HG02759 (cell line): ENCODE data around the gene CLSTN2.

Experiments used
- ATAC-seq: cut with Tn5 transposase; IDR thresholded peaks from one replicate; pipeline ENCODE4 v1.9.1; 2021; ENCODE audit warnings: mild to moderate bottlenecking, moderate library complexity; ENCODE audit not compliant: unreplicated experiment

CLSTN2 gene

GRCh38 chr3:140572334-140572733 is 637.3 kb downstream of the CLSTN2 start:
- no peak for ATAC-seq

DNA sequence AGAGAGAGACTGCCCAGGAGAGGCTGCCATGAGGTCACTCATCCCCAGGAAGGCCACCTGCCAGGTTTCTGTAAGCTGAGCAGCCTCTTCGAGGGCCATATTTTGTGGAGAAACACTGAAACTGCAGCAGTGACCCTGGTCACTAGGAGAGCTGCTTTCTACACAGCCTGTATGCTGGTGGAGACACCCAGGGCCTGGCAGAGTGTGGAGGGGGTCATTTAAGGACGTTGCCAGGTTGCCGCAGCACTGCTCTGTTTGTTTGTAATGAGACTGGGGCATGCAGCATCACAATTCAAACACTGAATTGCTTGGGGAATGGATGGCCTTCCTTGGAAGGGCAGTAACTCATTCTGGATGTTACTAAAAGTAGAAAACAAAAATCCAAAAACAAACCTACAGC is 638.0 kb downstream of the CLSTN2 start:
- ATAC-seq: no peak

GRCh38 chr3:140574375-140574774 is 639.4 kb downstream of the CLSTN2 start:
- no peak for ATAC-seq

DNA sequence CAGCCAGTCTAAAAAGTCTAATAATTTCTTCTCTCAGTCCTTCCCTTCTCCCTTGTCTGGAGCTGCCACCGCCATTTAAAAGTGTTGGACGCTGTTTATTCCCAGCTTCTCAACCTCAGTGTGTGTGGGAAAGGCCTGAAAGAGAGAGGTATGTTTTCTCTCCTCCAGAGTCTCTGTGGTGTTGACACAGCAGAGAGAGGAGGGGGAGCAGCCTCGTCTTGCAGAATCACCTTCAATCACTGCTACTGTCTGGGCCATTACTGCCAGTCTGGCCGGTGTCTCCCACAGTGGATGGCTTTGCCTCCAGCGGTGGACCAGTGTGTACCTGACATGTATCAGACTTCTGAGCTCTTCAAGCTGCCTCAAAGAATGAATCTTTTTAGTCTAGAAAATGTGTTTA is 641.5 kb downstream of the CLSTN2 start:
- no peak for ATAC-seq

DNA sequence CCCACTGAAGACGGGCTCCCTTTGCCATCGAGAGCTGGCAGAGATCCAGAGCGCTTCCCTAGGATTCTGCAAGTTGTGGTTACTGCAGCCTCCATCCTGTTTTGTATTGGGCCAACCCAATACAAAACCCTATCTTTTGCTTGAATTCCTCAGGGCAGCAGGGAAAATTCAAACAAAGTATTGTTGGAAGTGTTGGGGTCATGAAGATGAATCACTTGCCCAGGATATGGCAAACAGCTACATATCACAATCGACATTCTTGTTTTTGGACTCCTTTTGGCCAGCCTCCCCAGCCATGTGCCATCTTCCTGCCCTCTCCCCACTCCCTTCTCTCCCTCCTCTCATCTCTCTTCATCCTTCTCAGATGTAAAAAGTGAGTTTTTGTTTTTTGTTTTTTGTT is 642.9 kb downstream of the CLSTN2 start:
- ATAC-seq: no peak

DNA sequence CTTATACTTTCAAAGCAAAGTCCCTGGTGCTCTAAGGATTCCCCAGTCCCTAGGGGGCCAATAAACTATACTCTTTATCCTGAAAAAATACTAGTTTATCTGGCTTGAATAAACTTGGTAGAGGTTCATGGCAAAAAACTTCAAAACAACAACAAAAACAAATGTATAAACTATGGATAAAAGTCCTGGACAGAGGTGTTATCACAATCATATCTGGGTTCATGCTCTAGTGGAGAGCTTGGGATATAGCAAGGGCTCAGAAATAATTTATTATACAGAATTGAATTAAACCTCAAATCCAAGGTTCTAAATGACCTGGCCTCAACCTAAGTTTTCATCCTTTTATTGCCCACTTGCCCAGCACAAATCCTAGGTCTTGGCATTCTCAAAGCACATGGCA is 644.3 kb downstream of the CLSTN2 start:
- ATAC-seq: no peak

GRCh38 chr3:140580746-140581145 is 645.8 kb downstream of the CLSTN2 start:
- no peak for ATAC-seq

GRCh38 chr3:140584549-140584948 is 649.6 kb downstream of the CLSTN2 start:
- no peak for ATAC-seq

DNA sequence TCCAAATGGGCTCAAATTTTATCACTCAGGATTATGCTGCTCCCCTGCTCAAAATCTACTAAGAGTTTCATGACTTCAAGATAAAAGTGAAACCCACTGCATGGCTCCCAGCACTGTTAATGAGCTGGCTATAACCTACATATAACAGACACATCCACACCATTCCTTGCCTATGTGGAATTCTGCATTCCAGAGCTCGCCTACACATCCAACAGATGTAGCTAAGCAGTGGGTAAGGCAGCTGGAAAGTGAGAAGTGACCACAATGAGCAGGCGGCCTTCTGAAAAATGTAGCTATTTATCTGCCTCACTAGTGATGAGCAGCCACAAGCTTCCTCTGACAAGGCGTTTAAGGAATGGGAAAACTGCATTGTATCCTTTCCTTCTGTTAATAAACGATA is 650.8 kb downstream of the CLSTN2 start:
- no peak for ATAC-seq

- no peak for ATAC-seq
These were observed 651.3 kb downstream of the CLSTN2 start for GRCh38 chr3:140586311-140586710.

DNA sequence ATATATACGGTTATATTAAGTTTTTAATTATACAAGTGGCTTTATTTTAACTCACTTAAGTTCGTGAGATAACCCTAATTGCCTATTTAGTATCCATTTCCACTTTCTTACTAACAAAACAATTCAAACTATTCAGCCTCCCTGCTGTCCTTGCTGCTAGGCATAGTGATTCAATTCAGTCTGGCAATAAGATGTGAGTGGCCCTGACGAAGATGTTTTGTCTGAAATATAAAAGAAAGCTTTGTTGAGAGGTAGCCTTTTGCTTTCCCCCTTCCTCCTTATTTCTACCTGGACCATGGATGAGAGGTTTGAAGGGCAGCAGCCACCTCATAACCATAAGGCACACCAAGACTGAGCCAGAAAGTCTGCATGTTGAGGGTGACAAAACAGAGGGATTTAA is 653.6 kb downstream of the CLSTN2 start:
- no peak for ATAC-seq

DNA sequence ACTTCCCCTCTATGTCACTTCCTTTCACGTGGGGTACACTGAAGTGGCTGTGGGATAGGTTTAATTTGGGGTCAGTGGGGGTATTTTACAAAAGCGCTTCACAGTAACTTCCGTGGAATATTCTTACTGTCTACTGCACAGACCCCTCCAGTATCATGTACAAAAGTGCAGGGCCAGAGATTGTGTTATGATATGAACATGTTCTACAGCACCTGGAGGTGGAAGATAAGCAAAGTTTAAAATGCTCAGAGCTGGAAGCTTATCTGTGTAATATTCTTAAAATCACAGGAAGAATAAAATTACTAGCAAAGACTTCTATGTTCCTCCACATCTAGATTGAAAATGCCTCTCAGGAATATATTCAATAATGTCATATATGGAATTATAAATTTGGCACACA is 658.8 kb downstream of the CLSTN2 start:
- ATAC-seq: no peak

DNA sequence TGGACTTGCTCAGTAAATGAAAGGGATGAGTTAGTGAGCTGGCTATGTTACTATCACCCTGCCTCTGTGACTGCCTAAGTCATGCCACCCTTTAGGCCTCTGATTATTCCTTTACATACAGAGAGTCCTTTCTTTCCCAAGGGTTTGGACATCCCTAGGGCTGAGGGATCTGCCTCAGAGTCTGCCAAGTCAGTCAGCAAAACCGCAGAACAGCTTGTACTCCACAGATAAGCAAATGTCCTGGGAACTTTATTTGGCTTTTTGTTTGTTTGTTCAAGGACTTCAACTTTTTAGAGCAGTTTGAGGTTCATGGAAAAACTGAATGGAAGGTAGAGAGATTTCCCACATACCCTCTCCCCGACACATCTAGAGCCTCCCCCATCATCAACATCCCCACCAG is 660.3 kb downstream of the CLSTN2 start:
- ATAC-seq: no peak

GRCh38 chr3:140597364-140597763 is 662.4 kb downstream of the CLSTN2 start:
- no peak for ATAC-seq

DNA sequence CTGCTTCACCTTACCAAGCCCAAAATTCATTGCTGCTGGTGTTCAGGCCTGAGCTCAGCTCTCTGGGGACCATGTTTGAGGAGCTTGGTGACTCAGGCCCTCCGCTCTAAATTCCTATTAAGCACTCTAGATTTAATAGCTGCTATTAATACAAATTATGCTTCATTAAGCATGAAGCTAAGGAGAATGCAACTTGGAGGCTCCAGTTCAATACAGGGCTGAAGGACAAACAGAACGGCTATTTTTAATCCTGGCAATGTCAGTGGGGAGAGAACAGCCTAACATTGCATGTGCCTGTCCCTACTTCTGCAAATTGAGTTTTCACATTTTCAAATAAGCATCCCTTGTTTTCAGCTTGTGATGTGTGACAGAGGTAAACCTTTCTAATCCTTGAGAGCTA is 662.8 kb downstream of the CLSTN2 start:
- no peak for ATAC-seq

- ATAC-seq: no peak
These were observed 664.0 kb downstream of the CLSTN2 start for GRCh38 chr3:140599009-140599408.

DNA sequence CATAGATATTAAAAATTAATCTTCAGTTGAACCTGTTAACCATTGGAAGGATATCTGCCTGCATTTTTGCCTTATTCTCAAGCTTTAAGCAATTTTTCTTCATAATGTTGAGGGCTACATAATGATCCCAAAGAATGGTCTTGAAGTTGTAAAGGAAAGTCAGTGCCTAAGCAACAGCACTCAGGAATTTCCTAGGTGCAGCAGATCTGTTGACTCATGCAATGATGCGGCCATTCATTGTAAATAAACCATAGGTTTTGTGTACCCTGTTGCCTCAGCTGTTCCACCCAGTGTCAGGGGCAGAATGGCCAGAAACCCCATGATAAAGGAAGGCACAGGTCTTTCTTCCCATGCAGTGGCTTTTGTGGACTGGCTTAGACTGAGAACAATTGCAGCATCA is 664.5 kb downstream of the CLSTN2 start:
- ATAC-seq: no peak

DNA sequence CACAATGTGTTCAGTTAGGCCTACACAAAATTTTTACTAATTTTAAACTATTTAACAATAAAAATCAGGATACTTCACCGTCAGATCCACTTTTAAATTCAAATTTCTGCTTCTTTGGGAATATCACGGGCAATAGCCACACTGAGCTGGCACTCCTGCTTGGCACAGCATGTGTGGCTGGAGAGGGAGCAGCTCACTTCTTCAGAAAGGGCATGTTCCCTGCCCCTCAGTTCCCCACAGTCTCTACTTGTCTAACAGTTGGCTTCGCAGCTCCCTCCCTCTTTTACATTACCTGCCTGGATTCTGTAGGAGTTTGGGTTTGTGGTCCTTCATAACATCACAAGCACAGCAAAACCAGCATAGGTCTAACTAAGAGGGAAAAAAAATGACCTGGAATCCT is 666.9 kb downstream of the CLSTN2 start:
- no peak for ATAC-seq

GRCh38 chr3:140602781-140603180 is 667.8 kb downstream of the CLSTN2 start:
- no peak for ATAC-seq

DNA sequence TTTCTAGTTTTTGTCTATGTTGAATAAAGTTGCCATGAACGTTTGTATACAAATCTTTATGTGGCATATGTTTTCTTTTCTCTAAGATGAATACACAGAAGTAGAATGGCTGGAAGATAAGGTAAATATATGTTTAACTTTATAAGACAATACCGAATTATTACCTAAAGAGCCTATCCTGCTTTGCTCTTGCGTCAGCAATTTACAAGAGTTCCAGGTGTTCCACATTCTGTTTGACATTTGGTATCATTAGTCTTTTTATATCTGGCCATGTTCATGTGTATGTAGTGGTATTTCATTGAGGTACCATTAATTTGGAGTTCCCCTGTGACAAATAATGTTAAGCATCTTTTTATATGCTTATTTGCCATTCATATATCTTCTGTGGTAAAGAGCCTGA is 668.8 kb downstream of the CLSTN2 start:
- ATAC-seq: no peak

DNA sequence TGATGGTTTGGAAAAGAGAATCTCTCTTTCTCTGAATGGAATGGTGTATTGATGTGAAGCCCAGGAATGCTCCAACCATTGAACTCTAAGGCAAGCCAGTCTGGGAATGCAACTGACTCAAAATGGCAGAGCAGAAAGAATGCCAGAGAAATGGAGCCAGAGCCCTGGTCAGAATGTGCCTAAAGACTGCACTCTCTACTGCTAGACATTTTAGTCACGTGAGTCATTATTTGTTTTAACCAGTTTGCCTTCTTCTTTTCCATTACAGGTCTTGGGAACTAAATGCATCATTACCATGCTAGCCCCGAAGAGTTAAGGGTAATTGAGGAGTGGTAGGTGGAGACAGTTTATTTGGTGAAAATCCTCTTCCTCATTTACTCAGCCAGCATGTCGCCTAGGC is 675.6 kb downstream of the CLSTN2 start:
- ATAC-seq: no peak

DNA sequence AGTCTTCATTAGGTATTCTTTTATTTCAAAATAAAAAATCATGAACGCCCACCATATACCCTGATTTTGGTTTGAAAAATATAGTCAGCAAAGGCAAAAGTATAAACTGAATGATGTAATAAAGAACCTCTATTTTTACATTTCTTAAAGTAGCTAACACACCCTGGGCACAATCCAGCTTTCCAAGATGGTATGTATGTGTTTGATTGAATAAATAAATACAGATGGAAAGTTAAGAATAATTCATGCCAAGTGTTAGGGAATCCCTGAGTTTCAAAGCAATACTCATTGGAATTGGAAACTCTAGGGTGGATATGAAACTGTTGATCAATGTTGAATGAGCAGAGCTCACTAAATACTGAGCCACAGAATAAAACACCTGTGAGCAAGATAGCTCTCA is 679.0 kb downstream of the CLSTN2 start:
- ATAC-seq: no peak

DNA sequence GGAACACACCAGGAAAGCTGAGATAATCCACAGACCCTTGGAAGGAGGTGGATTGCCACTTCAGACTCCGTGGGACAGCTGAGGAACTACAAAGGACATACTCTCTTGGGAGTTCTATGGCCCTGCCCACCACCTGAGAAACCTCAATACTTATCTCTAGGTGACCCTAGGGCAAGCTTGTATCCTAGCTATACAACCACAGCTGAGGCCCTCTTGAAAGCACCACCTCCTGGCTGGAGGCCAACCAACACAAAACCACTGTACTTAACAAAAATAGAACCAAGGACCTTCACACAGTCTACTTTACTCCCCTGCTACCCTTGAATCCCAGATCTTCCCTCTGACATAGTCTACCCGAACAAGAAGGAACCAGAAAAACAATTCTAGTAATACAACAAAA is 682.1 kb downstream of the CLSTN2 start:
- ATAC-seq: no peak

DNA sequence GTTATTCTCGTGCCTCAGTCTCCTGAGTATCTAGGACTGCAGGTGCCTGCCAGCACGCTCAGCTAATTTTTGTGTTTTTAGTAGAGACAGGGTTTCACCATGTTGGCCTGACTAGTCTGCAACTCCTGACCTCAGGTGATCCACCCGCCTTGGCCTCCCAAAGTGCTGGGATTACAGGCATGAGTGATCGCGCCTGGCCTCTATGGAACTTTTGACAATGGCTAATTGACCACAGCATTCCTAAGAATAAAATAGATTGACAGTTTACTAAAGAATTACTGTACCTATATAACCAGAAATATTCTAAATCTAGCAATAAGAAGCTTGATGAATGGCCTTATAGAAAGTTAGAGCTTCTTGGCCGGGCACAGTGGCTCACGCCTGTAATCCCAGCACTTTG is 691.9 kb downstream of the CLSTN2 start:
- no peak for ATAC-seq
